NCI-H446 treated with DMSO at 0.1 percent for 48 hours (cell line): ENCODE data around the gene SEPTIN1.
A peak's percentile ranks its signal among the peaks of the same experiment; 100 is the strongest.
"Not testable (repeated sequence)": the region's sequence is repeated elsewhere in the genome, so short reads cannot be mapped to it uniquely, and the experiment has no call there.

ENCODE experiments used
- DNase-seq: peaks from one replicate; lab custom pipeline; 2025; lab: John Stamatoyannopoulos, UW

Gene SEPTIN1

DNA sequence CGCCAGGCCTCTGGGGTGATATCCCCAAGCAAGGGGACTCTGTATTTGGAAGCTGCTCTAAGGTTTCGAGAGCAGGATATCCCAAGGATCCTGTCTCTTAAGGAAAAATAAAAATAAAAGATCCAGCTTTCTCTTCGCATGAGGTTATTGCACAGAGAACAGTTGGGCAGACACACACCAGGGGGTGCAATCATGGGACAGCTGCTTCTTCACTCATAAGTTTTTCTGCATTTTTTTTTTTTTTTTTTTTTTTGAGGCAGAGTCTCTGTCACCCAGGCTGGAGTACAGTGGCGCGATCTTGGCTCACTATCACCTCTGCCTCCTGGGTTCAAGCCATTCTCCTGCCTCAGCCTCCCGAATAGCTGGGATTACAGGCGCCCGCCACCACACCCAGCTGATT lies 40.4 kb downstream of the SEPTIN1 start:
- not testable (repeated sequence) for DNase-seq

DNA sequence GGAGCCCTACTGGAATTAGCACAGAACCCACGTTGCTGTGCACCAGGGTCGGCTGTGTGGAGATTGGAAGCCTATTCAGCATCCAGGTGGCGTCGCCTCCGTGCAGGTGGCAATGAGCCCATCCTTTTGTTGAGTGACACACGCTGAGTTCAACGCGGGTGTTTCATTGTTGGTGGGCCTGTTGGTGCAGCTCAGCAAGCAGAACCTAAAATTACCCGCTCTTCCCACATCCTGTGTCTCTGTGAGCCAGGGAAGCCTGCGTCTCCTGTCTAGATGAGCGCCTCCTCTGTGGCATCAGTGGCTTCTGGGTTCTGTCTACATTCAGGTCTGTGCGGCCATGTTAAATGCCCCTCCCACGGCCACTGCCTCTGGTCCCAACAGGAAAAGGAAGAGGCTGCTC lies 41.7 kb downstream of the SEPTIN1 start:
- DNase-seq = no peak

DNA sequence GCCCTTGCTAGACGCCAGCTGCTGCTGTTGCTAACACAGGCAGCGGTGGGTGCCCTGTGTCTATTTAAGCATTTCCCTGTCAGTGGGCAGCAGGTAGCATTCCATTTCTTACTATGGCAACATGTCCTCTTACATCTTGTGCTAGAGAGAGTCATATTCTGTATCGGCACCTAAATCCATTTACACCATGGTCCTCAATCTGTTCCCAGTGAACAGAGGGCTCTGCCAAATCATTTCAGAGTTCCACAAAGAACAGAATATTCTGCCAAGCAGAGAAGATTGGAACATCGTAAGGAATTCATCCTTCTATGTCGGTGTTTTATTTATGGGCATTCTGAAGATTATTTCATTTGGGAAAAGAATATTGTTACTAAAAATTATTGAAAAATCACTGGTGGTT lies 43.6 kb downstream of the SEPTIN1 start:
- not testable (repeated sequence) for DNase-seq

DNA sequence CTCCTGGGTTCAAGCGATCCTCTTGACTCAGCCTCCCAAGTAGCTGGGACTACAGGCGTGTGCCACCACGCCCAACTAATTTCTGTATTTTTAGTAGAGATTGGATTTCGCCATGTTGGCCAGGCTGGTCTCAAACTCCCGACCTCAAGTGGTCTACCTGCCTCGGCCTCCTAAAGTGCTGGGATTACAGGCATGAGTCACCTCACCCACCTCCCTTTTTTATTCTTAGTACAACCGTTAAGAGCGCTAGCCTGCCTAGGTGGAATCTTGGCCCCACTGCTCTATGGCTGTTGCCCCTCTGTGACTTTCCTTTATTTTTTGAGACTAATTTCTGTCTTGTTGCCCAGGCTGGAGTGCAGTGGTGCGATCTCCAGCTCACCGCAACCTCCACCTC lies 44.4 kb downstream of the SEPTIN1 start:
- DNase-seq = not testable (repeated sequence)

DNA sequence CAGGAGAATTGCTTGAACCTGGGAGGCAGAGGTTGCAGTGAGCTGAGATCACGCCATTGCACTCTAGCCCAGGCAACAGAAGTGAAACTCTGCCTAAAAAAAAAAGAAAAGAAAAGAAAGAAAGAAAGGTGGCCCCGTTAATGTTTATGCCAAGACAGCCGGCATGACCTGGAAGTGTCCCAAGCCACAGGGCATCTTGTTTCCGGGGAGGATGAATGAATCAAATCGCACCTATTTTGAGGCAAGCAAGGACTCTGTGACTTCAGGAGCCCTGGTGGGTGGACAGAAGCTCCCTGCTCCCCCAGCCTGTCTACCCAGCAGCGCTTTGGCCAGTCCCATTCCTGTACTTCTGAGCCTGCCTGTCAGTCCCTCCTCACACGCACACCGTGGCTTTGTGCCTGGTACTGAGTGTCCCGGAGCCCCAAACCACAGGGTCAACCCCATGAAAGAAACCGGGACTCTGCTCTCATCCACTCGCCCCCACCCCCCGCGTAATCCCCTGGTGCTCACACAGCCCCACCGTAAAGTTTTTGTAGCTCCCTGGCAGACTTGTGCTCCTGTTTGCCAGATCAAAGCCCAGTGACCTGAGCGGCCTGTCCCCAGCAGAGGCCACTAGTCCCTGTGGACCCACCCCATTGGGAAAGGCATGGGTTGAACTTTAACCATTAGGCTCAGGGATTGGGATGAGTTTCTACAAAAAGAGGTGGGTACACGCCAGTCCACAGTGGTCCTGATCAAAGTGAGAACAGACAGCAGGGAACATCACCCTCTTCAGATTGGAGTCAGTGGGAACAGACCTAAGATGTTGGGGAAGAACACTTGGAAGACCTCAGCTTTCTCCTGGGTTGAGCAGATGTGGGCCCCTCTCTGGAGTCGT lies 46.5 kb downstream of the SEPTIN1 start:
- DNase-seq = no peak

DNA sequence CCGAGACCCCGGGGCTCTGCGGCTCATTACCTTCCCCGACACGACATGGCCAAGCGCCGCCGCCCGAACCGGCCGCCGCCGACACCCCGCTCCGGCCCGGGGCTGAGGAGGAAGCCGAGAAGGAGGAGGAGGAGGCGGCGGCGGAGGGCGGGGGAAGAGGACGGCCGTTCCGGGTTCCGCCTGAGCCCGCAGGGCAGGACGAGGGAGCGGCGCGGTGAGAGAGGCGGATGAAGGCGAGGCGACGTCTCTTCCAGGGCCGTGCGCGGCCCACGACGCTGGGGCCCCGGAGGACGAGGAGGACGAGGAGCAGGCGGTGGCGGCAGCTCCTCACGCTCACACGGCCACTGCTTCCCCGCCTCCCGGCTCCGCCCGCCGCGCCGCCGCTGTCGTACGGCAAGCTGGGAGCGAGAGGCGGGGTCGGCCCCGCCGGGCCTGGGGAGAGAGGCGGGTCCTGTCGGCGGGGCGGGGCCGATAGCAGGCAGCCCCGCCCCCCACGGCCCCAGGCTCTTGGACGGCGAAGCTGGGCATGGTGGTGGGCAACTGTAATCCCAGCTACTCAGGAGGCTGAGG lies 47.2 kb downstream of the SEPTIN1 start:
- DNase-seq = peak; percentile 36

DNA sequence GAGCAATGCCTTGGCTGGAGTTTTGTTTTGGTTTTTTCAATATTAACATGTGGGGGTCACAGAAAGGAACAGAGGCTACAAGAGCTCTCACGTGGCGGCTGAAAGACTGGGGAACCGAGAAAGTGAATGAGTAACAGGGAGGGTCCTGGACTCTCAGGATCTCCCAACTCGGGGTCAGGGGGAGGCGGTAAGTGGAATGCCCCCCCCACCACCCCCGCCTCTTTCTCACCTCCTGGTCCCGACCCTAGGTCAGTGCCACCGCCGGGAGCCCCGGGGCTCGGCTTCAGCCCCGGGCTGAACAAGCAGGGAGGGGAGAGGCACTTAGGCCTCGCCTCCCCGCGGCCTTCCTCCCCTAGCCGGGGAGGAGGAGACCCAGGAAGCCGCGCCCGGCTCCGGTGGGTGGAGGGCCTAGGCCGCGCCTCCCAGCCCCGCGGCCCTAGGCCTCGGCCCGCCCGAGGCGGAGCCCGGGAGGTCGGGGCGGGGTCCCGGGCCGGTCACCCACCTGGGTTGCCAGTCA lies 47.8 kb downstream of the SEPTIN1 start:
- peak; percentile 38 for DNase-seq
